T-helper 22 cell (primary cell): ENCODE results near the gene CXCL1.

Experiments
- DNase-seq: peaks from one replicate; pipeline ENCODE4 v3.0.0-alpha.2; 2020; ENCODE audit warnings: low read depth

The CXCL1 gene

DNA sequence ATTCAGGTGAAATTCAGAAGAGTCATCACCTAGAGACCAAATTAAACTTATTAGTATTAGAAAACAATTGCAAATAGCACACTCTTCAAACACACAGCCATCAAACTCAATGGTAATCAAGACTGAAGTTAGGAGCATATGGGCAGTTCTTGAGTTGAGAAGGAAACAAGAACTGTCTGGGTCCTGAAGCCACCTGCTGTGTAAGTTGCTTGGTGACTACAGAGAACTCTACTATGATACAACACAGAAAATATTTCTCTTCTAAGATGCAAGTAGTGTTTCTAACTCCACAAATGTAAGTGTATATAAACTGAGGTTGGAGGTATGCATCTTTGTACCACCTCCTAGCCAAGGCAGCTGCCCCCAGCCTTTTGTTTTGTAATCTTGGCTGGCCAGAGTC, 16.4 kb upstream of the CXCL1 start:
- DNase-seq: no peak

DNA sequence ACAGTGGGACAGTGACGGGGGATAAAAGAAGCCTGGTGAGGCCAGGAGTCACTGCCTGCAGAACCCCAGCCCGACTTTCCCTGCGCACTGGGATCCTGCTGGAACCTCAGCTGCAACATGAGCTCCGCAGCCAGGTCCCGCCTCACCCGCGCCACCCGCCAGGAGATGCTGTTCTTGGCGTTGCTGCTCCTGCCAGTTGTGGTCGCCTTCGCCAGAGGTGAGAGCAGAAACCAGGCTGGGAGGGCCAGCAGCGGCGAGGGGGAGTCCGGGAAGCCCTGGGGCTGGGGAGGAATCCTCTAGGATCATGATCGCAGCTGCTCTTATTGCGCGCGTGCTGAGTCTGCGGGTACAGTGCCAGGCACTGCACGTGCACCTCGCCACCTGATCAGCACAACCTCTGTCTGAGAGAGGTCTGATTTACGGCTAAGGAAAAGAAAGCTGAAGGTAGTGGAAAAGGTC, 15.9 kb upstream of the CXCL1 start, which contains the start of gene PF4V1:
PF4V1 (plus strand) TSS at position 51 of the 459 bp plus-strand sequence; CDS start at position 118, 67 bp downstream.
- DNase-seq: no peak

DNA sequence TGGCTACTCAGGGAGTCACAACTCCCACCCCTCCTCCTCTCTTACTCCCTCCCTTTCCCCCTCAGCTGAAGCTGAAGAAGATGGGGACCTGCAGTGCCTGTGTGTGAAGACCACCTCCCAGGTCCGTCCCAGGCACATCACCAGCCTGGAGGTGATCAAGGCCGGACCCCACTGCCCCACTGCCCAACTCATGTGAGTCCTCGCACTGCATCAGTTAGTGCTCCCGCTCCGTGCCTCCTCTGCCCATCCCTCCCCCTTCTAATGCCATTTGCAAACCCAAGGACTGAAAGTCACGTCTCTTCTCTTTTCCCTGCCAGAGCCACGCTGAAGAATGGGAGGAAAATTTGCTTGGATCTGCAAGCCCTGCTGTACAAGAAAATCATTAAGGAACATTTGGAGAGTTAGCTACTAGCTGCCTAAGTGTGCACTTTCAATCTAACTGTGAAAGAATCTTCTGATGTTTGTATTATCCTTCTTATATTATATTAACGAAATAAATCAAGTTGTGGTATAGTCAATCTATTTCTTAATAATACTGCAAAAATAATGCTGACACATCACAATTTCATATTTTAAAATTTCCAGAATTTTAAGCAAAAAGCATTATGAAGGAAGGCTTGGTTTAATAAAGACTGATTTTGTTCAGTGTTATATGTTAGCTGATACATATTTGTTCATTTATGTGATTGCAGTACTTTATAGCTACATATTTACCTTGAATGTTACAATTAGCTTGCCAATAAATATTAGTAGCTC, 15.3 kb upstream of the CXCL1 start:
- no peak for DNase-seq

DNA sequence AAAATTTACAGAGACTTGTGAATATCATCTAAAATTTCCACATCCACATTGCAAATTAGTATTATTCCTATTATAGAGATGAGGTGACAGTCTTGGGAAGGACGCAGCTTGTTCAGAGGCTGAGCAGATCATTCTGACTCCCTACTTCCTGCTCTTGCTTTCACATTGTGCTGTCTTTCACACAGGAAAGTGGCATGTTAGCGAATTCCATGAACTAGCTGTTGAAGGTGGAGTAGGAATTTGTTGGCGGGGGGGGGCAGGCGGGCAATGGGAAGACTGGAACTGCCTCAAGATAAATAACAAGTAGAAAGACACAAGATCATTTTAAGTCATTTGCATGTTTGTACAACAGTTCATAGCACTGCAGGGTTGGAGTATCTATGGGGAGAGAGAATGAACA, 13.8 kb upstream of the CXCL1 start:
- DNase-seq: no peak

DNA sequence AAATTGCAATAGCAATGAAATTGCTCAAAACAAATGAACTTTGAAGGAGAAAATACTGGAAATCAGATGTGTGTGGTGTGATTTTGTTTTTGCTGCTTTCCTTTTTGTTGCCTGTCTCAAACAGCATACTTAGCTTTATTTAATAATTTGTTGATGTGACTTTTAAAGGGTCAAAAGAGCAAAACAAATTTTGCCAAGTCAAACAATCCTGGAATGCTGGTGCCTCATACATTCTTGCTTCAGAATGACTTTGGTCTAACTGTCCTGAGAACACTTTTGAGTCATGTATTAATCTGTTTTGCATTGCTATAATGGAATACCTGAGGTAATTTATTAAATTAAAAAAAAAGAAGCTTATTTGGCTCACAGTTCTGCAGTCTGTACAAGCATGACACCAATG, 12.7 kb upstream of the CXCL1 start:
- no peak for DNase-seq

DNA sequence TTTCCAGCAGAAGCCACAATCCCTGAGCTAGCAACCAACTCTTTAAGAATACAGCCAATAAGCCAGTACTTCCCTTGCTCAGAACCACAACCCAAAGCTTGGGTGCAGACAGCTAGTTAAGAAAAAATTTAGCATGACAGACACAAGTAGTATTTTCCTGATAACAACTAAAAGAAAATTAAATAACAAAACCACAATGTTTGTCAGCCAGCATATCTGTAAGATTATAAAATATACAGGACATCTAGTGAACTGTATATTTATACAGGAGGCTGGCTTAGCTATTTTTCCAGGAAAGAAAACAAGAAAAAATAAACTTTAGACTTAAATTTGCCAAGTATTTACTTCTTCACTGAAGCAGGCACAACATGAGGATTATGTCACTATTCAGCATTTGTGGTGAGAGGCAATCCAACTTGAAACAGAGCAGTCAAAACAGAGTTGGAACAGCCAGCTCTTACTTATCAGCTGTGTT, 9.5 kb upstream of the CXCL1 start:
- DNase-seq: no peak

DNA sequence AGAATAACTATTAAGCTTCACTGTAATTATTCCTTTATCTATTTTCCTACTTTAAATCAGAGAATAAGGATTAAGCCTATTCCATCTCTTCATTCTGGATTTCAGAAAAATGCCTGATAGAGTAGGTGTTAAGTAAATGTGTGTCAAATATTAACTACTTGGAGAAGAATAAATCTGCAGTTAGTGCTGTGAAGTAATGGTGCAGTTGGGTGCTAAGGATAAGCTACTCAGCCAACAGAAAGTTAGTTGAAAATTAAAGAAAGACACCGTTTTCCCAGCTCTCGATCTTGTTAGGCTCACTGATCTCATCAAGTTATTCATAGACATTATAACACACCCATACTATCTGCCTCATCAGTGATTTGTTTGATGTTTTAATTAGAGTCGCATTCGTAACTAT, 9.0 kb upstream of the CXCL1 start:
- DNase-seq: no peak

DNA sequence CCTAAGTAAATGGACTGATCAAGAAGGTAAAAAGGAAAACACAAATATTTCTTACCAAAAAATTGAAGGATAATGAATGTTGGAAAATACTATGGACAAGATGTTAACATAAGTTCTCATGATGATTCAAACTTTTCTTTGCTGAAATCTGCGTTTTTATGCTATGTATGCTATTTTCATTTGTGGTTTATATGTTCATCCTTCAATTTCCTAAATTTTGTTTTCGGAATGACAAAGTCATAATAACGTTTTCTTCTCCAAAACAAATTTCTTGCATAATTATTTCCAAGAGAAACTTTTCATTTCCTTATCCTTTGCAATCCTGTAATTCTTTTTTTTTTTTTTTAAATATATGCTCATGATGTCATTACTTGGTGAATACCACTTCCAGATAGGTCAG, 8.3 kb upstream of the CXCL1 start:
- no peak for DNase-seq

DNA sequence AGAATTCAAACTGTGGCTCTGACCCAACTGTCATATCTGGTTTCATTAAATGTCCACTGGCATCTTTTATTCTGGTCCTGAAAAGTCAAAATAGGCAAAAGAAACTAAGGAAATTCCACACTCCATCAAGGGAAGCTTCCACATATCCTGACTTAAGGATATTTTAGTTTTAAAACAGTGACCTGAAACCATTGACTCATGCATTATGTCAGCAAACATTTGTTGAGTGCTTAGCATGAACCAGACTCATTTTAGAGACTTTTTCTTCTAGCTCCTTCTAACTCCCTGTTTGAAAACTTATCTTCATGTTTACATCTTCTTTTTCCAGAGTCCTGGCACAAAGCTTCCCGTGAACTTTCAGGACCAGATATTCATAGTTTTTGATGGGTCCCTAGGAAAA, 6.9 kb upstream of the CXCL1 start:
- DNase-seq: no peak

DNA sequence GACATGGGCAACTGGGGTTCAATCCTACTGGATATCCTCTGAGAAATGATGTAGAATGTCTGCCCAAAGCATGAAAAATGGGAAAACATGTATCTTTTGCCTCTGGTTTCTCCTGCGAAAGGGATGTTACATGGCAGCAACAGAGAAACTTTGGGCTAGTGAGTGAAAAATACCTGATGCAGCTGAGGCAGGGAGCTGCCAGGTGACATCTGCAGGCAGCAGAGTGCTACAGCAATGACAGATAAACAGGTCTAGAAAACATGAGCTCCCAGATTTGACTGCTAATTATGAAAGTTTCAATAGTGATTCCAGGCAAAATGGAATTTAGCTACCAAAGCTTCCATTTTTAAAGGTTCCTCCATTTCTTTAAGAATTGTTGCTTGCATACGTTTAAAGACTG, 4.8 kb upstream of the CXCL1 start:
- no peak for DNase-seq

DNA sequence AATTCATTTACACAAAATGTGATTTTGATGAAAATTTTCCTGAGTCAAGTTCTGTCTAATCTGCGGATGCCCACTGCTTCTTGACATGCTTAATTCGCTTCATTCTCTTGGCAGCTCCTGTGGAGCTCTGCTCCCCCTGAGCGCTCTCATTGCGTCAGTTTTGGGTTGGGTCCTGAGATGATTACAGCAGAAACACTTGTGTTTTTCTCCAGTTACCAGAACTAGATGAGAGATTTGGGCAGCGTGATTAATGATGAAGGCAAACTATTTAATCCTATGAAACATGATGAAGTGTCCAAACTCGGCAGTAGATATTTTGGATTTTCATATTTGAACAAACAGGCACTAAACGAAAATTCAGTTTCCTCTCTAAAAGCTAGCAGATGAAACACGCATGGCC, 4.2 kb upstream of the CXCL1 start:
- DNase-seq: no peak

DNA sequence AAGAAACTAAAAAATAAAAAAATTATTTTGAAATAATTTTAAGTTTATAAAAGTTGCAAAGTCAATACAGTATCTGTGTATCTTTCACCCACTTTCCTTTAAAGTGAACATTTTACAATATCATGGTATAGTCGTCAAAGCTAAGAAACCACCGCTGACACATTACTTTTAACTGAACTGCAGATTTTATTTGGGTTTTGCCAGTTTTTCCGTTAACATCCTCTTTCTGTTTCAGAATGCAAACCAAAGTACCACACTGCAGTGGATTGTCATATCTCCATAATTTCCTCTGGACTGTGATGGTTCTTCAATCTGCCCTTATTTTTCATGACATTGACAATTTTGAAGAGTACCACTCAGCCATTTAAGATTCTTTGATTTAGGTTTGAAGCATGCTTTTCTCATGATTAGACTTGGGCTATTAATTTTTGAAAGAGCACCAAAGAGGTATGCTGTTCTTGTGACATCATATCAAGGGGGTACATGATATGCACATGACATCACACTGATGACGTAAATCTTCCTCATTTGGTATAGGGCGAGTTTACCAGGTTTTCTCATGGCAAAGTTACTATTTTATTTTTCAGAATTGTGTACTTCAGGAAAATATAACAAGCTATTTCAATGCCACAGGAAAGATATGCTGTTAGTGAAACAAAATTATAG, 3.6 kb upstream of the CXCL1 start:
- DNase-seq: no peak

DNA sequence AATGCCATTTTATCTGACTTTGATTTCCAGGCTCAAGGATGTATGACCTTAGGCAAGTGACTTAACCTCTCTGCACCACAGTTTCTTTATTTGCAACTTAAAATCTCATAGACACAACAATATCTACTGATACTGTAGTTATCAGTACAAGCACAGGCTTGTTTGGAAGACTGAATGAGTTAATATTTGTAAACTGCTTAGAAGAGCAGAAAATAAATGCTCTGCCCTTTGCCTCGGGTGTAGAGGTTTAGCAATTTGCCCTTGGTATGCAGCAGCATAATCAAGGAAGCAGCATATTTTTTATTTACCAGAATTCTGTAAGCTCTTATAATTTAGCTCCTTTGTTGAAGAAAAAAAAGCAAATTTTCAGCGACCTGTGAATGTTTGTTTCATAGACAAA, 2.9 kb upstream of the CXCL1 start:
- no peak for DNase-seq

DNA sequence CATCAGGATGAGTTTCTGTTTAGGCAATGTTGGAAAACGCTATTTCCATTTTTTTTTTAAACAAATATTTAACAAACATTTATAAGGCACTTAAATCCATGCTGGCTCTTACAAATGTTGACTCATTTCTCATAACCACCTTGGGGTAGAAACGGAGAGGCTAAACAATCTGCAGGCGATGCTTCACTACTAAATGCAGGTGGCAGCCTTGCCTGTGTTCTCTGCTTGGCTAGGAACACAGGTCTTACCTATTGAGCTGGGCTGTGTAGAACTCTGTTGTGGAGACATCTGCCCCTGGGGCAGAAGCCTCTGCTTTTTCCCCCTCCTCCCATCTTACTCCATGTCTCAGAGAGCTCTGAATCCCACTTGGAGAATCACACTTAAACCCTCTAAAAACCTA, 1.4 kb upstream of the CXCL1 start:
- no peak for DNase-seq

DNA sequence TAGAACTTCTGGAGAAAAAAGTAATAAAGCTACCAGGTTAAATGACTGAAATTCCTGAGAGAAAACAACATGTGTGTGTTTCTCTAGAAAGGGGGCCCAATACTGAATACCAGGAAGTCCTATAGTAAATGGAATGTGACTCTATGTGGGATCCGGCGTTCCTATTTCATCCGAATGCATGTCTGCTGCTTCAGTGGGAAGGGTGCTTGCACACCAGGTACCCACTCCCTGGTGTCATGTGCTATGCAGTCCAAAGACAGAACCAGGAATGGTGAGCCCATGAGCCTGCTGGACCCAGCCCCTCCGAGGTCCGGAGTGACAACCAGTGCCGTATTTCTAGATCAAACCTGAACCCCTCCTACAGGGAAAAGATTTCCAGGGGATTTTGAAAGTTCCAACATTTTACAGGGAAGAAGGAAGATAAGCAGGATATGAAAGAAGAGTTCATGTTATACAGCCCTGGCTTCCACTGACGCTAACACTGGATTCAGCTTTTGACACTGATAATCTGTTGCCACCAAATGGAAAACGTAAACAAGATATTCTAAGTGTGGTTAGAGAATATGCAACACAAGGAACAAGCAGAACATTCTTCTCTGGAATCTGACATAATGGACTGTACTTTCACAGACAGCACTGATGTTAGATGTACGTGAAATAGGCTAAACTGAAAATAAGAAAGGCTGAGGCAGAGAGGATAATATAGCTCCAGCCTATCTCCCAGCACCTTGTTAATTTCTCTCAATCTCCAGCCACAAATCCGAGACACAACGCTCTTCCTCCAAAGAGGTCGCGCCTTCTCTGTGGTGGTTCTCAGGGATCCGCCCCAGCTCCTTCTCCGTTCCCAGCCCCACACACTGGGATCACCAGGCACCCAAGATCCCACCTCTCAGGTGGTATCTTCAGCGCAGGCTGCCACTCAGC, 725 bp upstream of the CXCL1 start:
- no peak for DNase-seq

DNA sequence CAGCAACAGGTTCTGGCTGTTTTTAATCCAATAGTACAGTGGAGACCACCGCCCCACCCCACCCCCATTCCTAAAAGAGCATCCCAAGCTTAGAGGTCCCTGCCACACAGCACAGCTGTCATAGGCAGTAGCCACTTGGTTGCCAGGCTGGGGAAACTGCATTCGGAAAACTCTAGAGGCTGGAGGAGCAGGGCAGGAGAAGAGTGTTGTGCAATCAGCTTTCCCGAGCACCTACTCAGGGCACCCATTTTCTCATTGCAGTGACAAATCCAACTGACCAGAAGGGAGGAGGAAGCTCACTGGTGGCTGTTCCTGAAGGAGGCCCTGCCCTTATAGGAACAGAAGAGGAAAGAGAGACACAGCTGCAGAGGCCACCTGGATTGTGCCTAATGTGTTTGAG, 1.1 kb downstream of the CXCL1 start:
- no peak for DNase-seq

DNA sequence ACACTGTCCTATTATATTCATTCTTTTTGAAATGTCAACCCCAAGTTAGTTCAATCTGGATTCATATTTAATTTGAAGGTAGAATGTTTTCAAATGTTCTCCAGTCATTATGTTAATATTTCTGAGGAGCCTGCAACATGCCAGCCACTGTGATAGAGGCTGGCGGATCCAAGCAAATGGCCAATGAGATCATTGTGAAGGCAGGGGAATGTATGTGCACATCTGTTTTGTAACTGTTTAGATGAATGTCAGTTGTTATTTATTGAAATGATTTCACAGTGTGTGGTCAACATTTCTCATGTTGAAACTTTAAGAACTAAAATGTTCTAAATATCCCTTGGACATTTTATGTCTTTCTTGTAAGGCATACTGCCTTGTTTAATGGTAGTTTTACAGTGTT, 1.6 kb downstream of the CXCL1 start:
- no peak for DNase-seq

DNA sequence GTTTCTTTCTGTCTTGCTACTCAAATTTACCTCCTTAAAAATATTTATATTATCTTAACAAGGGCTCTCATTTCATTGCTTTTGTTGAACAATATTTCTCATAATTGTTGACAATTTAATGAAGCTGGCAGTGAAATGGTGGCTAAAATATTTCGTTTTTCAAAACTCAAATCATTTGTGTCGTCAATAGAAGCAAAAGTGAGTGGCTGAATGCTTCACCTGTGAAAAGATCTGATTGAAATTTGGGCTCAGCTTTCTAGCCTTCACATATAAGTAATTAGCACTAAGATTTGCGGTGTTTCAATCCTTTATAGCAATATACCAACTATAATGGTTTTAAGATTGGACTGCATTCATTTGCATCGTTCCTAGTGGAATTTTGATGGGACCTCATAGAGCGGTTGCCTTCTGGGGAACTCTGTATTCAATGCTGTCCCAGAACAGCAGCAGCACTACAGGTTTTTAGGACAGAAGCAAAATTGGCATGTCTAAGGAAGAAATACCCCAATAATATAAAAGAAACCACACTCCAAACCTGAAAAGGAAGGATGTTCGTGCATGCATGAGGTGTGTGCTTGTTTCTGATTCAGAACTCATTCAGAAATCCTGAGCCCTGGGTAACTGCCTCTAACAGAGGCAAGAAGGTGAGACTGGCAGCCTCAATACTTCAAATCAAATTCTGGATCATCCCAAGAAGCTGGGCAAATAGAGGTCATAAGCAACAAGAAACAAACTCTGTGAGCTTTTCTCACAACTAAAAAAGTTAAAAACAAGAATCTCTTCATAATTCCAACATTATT, 2.5 kb downstream of the CXCL1 start:
- DNase-seq: no peak

DNA sequence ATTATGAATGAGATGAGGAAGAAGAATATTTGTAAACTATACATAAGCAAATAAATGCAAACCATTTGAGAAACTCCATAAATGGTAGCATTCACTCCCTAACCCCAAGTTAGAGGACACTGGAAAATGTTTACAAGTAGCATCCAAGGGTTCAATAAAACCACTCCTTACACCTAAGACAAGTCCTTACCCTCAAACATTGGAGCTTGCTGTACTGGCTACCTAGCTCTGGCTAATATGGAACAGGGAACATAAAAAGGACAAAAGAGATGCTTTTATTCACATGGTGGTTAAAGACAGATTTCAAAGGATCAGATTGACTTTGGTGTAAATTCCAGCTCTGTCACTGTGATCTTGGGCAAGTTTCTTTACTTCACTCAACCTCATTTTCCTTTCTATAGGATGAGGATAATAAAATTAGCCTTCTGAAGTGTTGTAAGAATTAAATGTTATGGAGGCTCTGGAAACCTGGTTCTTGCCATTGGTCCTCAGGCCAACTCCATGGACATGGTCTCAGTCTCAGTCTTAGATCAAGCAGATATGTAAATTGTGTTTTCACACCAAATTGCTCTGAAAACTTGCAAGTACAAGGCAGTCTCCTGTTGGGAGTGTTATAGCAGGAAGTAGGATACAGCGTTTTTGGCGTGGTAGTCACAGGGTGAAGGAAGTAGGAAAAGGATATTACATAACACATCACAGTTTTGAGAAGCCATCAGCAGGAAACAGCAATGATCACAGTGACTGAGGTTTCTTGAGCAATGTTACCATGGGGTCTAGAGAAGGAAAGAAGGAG, 3.3 kb downstream of the CXCL1 start:
- DNase-seq: no peak

DNA sequence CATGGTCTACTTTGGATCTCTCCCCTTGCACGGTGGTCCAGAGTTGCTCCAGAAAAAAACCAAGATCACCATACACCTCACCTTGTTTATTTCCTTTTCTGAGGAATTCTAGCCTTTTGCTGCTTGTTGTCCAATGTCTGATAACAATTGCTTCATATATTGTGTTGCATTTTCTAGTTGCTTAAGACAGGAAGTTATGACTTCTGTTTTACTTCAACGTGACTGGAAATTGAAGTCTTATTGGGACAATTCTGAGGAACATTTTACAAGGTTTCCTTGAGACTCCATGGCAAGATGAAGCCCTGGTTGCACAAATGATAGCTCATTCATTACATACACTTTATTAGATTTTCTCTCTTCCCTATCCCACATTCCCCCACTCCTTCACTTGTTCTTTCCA, 5.2 kb downstream of the CXCL1 start:
- no peak for DNase-seq

DNA sequence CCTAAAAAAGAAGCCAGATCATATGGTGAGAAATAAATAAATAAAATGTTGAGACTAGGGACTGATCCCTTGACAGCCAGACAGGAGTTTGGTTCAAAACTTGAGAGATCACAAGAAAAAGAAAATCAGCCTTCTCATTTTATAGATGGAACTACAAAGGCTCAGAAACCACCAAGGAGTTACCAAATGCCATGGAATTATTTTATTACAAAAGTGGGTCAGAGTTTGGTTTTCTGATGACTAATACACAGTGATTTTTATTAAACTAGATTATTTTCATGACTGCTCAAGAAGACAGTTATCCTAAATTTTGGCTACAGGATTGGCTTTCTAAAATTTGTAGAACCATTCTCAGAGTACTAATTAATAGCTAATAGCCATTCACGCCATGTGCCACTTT, 6.2 kb downstream of the CXCL1 start:
- no peak for DNase-seq
